Measurements from ENCODE around the gene FAIM2. TPM values are rescaled to one million over a fixed set of nuclear protein-coding genes. Genes with fewer than 3 reads are reported as not detected.

The FAIM2 gene
- total RNA-seq, 1 experiment from 2014 or later: 0.34 TPM

DNA sequence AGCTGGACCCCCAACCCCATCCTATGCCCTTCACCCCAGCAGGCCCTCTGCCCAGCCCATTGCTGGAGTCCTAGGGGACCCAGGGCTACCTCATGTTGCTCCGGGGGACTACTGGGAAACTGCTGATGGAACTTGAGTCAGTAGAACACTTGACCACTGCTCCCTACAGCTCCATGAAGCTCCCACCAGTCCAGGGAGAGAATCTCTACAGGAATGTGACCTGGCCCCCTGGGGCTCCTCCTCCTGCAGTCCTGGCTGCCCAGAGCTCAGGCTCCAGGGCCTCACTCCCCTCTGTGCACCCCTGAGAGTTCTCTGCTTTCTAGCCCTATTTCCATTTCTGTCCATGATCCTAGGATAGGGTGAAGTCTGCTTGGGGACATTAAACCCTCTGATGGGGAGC, 36.0 kb upstream of the FAIM2 start:
- DNase-seq (ENCODE audit: low read depth): no peak

- DNase-seq (ENCODE audit: low read depth): no peak
Observed at GRCh38 chr12:49939307-49939706, 35.6 kb upstream of the FAIM2 start.

- no peak for DNase-seq (ENCODE audit: low read depth)
Observed at GRCh38 chr12:49937639-49938300, 34.1 kb upstream of the FAIM2 start.

GRCh38 chr12:49936925-49937324, 33.2 kb upstream of the FAIM2 start:
- no peak for DNase-seq (ENCODE audit: low read depth)

DNA sequence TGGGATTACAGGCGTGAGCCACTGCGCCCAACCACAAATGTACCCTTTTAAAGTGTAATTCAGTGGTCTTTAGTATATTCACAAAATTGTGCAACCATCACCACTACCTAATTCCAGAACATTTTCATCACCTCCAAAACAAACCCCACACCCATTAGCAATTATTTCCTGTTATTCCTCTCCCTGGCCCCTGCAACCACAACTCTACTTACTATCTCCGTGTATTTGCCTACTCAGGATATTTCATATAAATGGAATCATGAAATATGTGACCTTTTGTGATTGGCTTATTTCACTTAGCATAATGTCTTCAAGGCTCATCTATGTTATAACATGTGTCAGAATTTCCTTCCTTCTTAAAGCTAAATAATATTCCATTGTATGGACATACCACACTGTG, 30.8 kb upstream of the FAIM2 start:
- DNase-seq (ENCODE audit: low read depth): no peak

- peak; percentile 70 for DNase-seq (ENCODE audit: low read depth)
Observed at GRCh38 chr12:49933796-49934195, 30.1 kb upstream of the FAIM2 start.

DNA sequence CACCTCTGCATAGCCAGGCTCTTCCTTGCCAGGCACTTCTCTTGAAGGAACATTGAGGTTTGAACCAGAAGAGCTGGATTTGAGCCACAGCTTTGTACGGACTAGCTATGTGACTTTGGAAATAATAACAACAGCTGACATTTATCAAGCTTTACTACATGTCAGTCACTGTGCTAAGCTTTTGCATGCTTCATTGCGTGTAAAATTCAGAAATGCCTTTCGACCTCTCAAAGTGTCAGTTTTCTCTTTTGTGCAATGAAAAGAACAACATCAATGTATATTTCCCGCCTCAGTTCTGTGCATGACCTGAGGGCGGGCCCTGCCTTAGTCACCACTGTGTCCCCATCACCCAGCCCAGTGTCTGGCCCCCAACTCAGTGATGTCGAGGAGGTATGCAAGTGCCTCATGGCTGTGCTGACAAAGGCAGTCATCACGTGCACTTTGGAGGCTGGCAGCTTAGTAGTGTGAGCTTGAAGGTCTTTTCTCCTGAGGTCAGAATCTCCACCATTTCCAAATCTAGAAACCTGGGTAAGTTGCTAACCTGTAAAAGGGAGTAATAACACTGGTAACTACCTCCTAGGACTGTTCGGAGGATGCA, 28.9 kb upstream of the FAIM2 start:
- no peak for DNase-seq (ENCODE audit: low read depth)

GRCh38 chr12:49932023-49932422, 28.3 kb upstream of the FAIM2 start:
- no peak for DNase-seq (ENCODE audit: low read depth)

GRCh38 chr12:49930515-49931288, 27.0 kb upstream of the FAIM2 start:
- peak; percentile 69 for DNase-seq (ENCODE audit: low read depth)

- no peak for DNase-seq (ENCODE audit: low read depth)
Observed at GRCh38 chr12:49929581-49929980, 25.9 kb upstream of the FAIM2 start.

GRCh38 chr12:49928471-49928870, 24.8 kb upstream of the FAIM2 start:
- no peak for DNase-seq (ENCODE audit: low read depth)

GRCh38 chr12:49925433-49926204, 21.9 kb upstream of the FAIM2 start:
- no peak for DNase-seq (ENCODE audit: low read depth)

DNA sequence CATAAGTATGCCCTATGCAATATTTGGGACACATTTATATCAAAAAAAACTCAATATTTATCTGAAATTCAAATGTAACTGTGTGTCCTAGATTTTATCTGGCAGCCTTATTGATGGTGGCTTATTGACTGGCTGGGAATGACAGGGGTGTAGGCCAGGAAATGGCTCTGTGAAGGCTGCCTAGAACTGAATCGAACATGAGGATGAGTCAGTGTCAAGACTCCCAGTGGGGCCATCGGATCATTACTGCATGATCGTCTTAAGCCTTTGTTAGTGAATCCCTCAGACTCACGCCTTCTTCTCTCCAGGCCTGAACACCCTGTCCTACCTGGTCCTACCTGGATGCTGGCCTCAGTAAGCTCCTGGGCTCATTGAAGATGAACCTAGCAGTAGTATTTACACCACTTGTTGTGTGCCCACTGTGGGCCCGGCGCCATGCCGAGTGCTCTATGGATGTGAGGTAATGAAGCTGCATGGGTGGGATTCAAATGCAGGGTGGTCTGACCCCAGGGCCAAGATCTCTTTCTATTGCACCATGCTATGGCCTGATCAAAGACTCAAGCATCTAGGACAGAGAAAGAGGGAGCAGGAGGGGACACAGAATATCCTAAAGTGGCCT, 21.0 kb upstream of the FAIM2 start:
- no peak for DNase-seq (ENCODE audit: low read depth)

- DNase-seq (ENCODE audit: low read depth): no peak
Observed at GRCh38 chr12:49923880-49924556, 20.3 kb upstream of the FAIM2 start.

- DNase-seq (ENCODE audit: low read depth): no peak
Observed at GRCh38 chr12:49923035-49923644, 19.4 kb upstream of the FAIM2 start.

DNA sequence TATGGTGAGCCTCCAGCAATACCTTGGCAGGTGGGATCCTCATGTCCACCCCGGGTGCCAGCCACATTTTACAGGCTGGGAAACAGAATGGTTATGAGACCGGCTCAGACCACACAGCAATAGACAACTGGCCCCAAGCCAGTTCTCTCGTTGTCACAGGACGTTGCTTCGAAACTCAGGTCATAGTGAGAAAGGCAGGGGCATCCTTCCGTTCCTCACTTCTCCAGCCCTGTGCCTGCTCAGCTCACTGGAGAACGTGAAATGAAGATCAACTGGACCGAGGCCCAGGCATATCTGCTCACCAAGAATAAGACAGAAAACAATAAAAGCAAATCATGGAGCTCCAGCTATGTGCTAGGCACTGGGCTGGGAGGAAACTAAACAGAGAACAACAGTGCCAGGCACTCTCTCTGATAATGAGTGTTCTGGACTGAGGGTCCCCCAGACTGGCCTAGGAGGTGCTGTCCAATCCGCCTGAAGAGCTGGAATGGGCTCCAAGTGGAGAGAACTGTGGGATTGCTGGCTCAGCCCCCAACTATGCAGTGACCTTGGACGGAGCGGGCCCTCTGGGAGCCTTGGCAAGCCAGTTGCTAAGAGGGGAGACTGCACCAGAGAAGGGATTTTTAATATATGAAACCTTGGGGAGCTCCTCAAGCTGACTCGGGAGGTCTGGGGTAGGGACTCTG, 18.8 kb upstream of the FAIM2 start:
- DNase-seq (ENCODE audit: low read depth): no peak

DNA sequence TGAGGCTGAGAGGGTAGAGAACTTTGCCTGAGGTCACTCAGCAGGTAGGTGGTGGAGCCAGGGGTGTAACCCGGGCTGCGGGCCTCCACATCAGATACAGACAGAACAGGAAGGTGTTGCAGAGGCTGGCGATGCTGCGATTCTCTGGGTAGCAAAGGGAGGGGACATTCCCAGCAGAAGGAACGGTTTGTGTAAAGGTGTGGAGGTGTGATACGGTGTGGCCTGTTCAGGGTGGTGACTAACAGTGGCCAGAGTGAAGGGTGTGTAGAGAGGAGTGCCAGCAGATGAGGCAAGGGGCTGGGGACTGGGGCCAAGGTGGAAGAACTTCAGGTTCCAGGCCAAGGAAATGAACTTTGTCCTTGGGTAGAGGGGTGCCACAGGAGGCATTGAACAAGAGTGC, 18.2 kb upstream of the FAIM2 start:
- DNase-seq (ENCODE audit: low read depth): no peak

GRCh38 chr12:49921299-49921698, 17.6 kb upstream of the FAIM2 start:
- no peak for DNase-seq (ENCODE audit: low read depth)

GRCh38 chr12:49920915-49921286, 17.2 kb upstream of the FAIM2 start:
- no peak for DNase-seq (ENCODE audit: low read depth)

GRCh38 chr12:49920241-49920914, 16.7 kb upstream of the FAIM2 start:
- DNase-seq (ENCODE audit: low read depth): peak; percentile 7
